GM21526 (cell line): ENCODE data around the gene XRCC3.

ENCODE experiments used
- ATAC-seq: cut with Tn5 transposase; IDR thresholded peaks from one replicate; pipeline ENCODE4 v1.9.1; 2021; ENCODE audit warnings: moderate library complexity; ENCODE audit not compliant: unreplicated experiment, low FRiP score

Gene XRCC3

DNA sequence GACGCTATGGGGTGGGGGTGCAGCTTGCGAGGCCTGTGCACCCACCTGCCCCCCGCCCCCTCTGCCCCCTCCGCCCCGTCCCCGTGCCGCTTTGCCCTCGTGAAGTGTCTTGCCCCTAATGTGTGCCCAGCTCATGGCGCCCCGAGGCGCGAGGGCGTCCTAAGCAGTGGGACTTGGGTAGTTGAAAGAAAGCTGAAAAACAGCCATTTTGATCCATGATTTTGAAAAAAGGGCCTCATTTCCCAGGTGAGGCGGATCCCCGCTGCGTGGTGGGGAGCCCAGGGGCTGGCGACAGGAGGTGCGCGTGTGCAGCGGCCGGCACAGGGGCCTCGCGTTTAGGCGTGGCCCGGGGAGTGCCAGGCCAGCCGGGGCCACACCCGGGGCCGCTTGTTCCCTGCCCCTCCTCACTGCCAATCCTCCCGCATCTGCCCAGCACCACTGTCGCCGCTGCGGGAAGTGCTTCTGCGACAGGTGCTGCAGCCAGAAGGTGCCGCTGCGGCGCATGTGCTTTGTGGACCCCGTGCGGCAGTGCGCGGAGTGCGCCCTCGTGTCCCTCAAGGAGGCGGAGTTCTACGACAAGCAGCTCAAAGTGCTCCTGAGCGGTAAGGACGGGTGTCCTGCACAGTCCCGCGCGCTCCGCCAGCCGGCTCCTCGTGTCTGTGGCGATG, 12.2 kb upstream of the XRCC3 start:
- no peak for ATAC-seq

DNA sequence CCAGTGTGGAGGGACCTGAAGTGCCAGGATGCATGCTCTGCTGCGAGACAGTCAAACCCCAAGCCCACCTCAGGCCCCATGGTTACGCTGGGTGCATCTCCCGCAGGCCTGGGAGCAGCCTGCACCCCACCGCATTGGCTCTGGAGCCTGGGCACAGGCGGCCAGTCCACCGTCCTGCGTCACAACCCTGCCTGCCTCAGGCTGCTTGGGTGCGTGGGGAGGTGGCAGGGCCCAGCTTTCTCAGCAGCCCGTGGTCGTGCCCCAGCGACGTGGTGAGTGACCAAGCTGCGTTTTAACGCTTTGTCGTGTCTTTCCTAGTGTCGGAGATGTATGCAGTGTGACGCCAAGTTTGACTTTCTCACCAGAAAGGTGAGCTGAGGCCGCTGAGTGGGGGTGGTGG, 11.2 kb upstream of the XRCC3 start:
- ATAC-seq = no peak

DNA sequence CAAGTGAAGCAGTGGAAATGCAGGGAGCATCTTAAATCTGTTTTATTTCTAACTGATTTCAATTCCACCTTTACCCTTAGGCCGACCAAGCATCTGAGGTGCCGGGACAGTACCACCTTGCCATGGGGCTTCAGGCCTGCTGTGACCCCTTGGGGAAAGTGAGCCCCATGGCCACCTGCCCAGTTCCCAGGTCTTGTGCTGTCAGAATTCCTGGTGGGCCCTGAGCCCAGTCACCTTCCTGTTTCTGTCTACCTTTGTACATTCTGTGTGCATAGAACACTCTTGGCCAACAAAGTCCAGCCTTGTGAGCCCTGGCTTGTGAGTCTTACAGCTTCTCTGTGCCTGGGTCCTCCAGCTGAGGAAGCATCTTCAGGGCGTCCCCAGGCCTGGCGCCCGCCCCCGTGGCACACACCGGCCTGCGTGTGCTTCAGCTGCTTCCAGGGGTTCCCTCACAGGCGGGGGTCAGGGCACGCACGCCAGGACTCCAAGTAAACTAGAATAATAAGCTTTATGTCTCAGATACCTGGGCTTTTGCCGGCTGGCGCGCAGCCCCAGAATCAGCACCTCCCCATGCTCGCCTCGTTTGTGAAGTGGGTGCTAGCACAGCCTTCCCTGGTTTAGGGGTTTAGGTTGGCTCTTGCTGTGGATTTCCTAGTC, 10.6 kb upstream of the XRCC3 start:
- no peak for ATAC-seq

DNA sequence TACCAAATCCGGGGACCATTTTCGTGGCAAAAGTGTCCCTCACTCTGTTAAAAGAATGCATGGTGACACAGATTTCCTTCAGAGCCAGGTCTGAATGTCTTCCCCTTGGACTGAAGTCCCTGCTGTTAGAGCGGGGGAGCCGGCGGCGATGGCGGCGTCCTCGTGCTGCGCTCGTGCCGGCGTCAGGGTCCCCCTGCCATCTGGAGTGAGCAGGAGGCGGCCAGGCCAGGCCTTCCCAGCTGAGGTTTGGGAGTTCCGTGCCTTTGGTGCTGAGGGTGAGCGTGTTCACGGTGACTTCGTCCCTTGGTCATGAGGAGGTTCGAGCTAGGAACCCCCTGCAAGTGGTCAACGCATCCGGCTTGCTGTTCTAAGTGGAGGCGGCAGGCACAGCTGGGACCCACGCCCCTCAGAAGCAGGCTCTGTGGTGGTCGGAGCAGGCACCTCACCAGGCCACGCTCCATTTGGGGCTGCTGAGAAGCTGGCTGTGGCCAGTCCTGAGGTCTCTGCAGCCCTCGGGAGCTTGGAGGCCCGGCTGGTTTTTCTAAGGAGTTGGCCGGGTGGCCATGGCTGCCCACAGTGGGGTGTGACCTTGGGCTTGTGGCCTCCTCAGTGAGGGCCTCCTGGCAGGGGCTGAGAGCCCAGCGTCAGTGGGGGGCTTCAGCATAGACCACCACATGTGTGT, 9.9 kb upstream of the XRCC3 start:
- no peak for ATAC-seq

DNA sequence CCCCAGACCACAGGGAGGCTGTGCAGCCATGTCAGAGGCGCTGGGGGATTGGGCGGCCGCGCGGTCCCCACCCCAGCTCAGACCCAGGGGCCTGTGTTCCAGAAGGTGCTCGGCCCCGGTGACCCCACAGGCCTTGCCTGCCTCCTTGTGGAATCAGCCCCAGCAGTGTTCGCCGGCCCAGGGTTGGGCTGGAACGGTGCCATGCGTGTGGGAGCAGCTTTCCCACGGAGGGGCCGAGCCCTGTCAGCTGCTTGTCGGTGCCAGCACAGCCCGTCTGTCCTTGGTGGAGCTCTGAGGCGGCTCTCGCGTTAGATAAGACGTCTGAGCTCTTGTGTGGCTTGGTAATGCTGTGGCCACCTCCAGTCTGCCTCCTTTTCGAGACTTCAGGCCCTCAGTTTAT, 8.9 kb upstream of the XRCC3 start:
- no peak for ATAC-seq

DNA sequence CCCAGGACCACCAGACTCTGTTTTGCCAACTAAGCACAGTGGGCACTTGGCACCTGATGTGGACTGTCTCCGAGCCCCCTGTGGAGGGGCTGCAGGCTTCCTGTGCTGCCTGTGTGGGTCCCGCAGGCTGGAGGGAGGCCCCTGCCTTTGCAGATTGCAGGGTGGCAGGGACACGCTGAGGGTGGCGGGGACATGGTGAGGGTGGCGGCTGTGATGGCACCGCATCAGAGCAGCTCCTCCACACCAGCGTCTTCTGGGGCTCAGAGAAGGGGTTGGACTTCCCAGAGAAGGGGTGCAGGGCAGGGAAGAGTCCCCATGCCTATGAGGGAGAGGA, 8.5 kb upstream of the XRCC3 start:
- ATAC-seq = no peak

DNA sequence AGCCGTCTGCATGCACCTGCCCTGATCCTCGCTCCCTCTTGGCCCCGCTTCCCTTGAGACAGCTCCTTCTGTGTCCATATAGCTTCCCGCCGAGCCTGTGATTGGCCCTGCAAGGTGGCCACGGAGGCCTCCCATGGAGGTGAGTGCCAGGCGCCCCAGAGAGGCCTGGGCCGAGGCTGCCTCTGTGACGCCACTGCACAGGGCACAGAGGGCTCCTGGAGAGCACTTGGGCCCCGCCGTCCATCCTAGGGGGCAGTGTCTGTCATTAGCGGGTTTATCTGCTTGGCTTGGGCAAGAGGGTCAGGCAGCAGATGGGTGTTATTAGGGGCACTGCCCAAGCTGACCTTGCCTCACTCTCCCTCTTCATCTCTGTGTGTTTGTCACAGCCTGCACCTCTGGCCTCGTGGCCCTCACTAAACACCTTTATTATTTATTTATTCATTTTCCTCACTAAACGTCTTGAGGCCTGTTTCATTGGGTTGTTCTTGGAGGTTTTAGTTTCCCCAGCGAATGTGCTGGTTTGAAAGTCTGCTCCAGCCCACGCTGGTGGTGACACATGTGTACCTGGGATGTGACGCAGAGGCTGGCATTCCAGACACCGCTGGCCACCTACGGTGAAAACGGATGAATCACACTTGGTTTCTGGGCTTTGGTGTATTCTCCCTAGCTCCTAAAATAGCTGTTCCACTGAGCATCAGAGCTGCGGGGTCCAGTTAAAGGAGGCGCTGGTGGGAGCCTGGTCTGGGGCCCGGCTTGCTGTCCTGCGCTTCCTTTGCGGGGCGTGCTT, 6.3 kb upstream of the XRCC3 start:
- no peak for ATAC-seq

DNA sequence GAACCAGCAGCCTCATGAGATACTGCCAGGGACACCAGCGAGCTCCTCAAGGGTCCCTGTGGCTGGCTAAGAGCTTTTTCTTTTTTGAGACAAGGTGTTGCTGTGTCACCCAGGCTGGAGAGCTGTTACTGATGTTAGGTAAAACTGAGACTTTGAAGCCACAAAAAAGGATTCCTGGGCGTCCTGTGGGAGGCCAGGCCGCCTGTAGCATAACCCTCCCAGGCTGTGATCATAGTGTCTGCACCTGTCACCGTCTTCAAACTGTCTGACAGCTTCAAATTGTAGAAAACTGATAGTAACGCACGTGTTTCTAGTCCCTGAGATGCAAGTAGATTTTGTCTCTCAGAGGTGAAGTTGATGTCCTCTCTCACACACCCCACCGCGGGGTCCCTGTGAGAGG, 4.5 kb upstream of the XRCC3 start:
- ATAC-seq = no peak

DNA sequence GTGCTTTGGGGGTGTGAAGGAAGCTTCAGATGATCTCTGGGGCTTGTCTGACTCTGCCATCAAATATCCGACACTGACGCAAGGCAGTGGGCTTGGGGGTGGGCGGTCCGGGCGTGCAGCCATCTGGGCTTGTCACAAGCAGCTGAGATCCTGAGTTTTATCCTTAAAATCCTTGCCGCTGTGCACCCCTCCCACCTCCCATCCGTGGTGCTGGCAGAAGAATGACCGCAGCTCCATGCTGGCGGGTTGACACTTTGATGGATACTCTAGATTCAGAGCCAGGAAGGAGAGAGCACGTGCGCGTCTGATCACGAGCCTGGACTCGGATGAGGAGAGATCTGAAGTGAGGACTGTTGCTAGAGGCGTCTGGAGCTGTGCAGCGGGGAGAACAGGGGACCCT, 3.3 kb upstream of the XRCC3 start:
- no peak for ATAC-seq

DNA sequence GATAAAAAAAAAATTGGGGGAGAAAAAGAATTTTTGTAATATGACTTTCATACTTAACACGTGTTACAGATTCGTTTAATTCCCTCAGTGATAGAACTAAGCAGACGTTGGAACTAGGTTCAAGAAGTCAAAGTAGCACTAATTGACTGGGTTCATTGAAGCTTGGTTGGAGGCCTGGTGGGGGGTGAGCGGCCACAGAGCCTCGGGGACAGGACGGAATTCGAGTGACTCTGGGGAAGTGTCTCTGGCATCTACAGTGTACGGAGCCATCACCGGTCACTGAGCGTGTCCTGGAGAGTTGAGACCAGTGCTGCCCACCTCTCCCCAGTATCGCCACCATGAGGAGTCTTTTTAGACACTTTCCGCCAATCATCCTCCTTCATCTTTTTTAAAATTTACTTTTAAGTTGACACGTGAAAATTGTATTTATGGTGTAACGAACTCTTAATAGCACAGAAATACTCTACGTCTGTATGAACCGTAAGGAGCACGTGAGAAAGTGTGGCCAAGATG, 1.7 kb upstream of the XRCC3 start:
- ATAC-seq = no peak

DNA sequence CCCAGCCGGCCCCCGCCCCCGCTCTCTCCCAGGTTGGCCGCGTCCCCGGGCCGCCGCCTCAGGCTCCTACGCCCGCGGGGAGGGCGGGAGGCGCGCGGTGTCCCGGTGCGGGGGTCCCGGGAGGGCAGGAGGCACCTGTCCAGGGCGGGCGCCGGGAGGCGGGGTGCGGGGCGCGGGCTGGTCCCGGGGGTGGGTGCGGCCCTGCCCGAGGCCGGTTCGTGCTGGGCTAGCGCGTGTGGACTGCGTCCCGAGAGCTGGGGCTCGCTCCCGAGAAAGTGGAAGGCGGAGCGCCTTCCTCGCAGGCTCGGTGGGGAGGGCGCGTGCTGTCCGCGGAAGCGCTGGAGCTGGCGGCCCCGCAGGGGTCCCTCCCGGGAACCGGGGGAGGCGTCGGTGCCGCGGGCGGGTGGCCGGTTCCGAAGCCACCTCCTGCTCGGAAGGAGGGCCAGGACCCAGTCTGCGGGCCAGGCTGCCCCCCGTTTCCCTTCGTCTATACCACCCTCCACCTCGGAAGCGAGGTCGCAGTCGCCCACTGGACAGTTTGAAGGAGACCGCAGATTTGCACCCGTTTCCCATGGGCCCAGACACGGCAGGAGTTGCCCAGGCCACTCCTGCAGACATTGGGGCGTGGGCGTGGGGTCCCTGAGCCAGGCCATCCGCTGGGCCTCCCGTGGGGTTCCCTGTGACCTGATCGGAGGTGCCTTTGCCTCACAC, 995 bp upstream of the XRCC3 start:
- ATAC-seq = no peak

DNA sequence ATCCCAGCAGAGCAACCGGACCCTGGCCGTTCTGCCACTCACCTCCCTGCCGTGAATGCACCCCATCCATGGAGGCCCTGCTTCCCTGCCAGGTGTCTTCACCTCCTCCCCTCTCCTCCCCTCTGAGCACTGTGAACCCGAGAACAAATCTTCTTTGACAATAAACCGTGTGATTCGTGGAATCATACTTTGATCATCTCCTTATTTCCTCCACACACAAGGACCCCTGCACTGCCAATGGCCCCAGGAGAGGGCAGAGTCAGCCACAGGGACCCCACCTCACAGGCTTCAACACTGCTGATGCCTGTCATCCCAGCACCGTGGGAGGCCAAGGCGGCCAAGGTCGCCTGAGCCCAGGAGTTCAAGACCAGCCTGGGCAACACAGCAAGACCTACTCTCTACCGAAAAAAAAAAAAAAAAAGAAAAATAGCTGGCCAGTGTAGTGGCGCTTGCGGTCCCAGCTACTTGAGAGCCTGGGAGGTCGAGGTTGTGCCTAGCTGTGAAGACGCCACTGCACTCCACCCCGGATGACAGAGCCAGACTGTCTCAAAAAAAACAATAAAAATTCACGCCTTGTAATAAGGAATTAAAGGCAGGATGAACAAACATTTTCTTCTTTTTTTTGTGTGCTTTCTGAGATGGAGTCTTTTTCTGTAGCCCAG, 1.1 kb downstream of the XRCC3 start:
- no peak for ATAC-seq

DNA sequence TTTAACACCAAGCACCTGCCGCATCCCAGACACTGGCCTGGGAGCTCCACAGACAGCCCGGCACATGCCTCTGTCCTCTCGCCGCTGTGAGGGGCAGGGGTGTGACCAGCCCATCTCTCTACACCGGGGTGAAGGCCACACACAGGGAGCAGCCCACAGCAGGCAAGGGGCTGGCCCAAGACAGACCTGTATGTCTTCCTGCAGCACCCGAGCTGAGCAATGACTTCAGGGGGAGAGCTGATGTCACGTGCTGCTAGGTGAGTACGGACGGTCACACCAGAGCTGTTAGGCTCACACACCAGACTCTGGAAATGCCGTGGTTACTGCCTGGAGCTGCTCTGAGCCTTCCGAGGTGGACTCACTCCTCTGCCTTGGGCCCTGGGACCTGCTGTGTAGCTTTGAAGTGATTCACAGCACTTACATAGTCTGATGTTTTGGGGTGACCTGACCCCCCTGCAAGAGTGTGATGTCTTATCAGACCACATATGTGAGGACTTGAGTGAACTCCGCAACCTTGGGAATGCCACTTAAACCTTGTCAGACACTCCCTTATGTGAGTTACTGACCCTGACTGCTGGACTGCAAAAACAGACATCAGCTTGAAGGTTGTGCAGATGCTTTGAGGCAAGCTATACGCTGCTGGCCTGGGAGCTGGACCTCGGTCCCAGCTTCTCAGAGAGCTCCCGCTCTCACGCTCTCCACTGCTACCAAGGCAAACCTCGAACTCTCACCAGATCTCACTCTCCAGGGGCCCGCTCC, 1.8 kb downstream of the XRCC3 start:
- ATAC-seq = no peak

DNA sequence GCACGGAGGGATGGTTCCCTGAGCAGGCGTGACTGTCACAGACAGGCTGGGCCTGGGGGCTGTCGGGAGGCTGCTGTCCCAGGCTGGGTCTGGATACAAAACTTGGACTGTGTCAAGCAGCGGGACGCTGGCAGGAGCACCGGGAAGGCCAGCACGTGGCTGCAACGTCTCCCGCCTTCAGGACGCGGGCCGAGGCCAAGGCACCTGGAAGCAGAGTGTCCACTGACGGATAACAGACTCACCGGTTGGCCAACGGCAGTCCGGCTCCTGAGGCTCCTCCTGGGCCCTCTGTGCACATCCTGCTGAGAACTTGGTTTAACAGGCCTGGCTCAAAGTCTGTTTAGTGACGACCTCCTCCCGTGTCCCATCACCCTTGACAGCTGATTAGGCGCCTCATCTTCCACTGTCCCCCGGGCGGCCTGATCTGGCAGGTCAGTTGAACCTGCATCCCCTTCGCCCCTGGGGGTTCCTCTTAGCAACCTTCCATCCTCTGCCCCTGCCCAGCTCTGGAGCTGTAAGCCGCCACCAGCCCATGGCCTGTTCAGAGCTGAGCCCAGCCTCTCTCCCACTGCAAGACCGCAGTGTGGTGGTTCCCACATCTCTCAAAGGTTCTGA, 2.5 kb downstream of the XRCC3 start:
- ATAC-seq = no peak

DNA sequence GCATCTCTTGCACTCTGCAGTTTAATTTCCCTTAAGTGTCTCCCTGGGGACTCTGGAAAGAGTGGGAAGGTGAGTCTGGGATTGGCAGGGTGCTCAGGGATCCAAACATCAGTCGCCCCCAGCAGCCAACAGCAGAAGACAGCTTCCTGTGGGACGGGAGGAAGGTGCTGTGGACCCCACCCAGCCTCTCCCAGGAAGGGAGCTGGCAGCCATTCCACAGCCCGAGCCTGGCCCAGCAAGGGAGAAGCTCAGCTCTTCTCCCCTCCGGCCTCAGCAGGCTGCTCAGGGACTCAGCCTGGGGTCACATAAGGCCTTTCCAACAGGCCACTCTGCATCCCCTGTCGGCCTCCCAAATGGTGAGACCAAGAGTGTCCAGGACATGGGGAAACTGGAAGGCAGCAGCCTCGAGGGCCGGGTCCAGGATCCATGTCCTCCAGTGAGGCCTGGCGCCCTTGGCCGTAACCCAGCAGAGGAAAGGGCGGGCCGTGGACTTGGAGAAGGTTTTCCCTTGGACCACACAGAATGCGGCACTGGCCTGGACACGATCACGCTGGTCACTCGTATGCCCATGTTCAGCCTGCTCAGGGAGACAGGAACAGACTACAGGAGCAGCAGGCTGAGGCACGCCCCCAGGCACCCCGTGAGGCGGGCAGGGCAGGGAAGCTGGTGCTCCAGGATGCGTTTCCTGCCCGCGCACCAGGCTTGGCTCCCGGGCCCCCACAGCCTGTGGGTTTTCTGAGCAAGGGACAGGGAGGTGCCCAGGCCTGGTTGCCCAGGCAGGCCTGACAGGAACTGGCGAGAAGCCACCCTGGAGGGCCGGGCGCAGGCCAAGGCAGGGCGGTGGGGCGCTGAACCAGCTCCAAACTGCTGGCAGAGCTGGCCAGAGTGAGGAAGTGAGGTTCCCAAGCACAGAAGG, 3.5 kb downstream of the XRCC3 start:
- ATAC-seq = no peak

DNA sequence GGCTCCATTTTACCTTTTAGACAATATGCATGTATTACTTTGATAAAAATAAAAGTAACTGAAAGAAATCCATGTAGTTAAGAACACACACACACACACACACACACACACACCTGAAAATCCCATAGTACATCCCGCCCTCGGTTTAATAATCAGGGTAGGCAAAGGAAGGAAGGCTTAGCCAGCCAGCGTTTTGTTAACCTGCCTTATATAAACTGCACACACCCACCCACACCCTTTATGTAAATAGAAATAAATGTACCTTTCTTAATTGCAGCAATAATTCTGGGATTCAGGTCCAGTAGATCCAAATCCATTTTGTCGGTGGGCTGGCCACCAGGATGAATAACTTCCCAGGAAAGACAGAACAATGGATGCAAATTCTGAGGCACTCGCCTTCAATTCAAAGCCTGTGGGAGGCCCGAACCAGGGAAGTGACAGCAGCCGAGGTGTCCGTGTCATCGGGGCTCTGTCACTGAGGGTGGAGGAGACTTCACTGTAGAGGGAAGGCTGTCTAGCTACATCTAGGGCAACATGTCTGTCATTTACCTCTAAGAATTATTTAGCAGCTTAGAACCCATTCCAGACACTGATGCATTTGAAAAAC, 4.4 kb downstream of the XRCC3 start:
- ATAC-seq = no peak

DNA sequence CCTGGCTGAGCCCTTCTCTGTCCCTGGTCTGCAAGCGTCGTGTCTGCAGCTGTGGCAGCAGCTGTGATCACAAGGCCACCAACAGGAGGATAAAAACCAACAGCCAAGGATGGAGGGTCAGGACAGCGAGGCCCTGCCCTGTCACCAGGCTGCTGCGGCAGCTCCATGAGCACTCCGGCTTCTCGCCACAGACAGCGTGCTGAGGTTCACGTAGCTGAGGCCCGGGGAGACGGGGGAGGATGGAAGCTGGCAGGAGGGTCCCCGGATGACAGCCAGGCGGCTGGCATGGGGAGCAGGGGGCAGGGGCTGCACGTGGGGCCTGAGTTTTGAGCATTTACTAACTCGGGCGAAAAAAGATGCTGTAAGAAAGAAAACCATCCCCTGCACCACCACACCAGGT, 5.4 kb downstream of the XRCC3 start:
- ATAC-seq = no peak
